Activated CD4-positive, alpha-beta T cell treated with anti-CD3 and anti-CD28 coated beads, Interleukin-2, amount 50 U/mL, for 48 hours (primary cell): ENCODE results near the gene PUM2.
A peak's percentile ranks its signal among the peaks of the same experiment; 100 is the strongest.

Experiments
- DNase-seq, 2 experiments: peaks; one replicate each; pipeline ENCODE4 v3.0.0-alpha.2; 2020

Gene PUM2

DNA sequence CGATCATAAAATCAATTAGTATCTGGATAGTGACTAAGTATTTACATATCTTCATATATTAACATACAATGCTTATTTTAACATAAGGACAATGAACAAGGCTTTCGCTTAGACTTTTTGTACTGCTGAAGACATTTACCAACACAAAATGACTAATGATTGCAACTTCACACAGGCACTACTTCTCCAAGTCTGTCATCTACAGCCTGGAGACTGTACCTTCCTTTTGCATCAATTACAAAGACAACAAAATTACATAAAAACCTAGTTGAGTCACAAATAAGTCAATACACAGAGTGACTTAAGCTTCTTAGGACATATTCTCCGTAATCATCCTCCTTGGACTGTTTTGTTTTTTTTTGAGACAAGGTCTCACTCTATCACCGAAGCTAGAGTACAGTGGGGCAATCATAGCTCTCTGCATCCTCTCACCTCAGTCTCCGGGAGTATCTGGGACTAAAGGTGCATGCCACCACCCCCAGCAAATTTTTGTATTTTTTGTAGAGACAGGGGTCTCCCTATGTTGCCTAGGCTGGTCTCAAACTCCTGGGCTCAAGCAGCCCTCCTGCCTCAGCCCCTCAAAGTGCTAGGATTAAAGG is 15.9 kb downstream of the PUM2 start:
- no peak for DNase-seq

DNA sequence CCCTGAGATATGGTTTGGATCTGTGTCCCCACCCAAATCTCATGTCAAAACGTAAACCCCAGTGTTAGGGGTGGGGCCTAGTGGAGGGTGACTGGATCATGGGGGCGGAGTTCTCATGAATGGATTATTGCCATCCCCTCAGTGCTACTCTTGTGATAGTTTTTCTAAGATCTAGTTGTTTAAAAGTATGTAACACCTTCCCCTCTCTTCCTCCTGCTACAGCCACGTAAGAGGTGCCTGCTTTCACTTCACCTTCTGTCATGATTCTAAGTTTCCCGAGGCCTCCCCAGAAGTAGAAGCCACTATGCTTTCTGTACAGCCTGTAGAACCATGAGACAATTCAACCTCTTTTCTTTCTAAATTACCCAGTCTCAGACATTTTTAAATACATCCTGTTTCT is 16.9 kb downstream of the PUM2 start:
- no peak for DNase-seq

DNA sequence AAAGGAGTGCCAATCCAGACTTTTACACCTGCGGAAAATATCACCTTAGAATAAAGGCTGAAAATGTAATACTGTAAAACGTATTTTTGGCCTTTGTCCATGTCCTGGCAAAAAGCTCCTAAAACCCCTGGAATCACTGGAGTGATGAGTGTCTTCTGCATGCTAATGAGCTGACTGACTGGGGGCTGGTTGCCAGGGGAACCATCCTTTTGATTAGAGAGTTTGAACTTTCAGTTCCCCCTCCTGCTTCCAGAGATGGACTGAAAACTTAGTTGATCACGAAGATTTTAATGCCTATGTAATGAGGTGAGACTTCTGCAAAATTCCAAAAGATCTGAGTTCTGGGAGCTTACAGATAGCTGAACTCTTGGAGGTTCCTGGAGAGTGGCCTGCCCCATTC is 20.5 kb downstream of the PUM2 start:
- no peak for DNase-seq

DNA sequence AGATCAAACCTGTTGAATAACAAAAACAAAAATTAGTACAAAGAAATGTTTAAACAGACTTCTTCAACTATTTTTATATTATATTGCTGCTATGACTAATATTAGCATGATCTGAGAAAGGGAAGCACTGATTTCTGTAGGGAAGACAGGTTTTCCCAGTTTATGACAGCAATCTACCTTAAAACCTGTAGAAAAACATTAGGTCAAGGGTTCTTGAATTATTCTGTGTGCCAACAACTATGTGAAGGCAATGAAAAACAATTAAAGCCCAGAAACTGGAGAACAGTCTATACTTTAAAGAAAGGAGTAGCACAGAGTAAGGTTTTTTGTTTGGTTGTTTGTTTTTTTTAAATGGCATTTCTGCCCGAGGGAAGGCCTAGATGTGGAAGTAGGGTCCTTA is 23.3 kb downstream of the PUM2 start:
- no peak for DNase-seq

DNA sequence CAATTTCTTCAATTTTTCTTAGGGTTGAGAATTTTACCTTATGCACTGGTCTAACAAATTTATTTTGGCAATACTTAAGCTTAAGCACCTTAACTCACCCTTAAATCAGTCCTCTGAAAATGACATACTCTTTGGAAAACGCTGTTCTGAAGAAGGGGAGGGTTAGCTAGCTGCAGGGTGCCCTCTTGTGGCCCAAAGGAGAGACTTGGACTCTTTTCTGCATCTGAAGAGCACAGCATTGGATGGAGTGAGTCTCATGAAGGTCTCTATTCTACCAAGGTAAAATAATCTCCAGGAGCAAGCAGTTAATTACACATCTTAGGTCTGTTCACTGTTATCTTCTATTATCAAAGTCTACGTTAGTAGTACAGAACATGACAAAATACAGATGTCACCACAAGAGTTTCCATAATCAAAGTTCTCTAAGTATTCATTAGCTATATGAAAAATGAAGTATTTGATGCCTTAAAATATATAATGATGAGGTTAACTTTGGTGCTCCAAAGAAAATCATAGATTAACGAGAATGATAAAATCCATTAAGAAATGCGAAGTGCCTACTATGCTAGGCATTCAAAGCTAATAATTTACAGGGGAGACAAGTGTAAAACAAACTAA is 24.4 kb downstream of the PUM2 start:
- peak; percentile 46 to 57 for DNase-seq

DNA sequence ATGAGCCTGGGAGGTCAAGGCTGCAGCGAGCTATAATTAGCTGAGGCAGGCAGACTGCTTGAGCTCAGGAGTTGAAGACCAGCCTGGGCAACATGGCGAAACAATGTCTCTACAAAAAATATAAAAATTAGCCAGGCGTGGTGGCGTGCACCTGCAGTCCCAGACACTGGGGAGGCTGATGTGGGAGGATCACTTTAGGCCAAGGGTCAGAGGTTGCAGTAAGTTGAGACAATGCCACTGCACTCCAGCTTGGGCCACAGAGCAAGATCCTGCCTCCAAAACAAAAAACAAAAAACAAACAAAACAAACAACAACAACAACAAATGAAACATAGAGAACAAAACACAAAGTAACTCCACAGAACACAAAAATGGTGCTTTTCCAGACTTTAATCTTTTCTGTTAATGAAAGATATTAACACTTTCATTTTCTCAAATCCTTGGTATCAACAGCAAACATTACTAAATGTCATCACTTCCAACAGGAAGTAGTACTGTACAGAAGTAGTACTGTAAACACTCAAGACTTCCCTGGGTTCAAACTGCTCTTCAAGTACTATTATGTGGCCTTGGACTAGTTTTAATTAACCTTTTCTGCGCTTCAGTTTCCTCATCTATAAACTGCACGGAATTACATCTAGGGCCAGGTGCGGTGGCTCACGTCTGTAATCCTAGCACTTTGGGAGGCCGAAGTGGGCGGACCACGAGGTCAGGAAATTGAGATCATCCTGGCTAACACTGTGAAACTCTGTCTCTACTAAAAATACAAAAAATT is 27.9 kb downstream of the PUM2 start:
- no peak for DNase-seq

DNA sequence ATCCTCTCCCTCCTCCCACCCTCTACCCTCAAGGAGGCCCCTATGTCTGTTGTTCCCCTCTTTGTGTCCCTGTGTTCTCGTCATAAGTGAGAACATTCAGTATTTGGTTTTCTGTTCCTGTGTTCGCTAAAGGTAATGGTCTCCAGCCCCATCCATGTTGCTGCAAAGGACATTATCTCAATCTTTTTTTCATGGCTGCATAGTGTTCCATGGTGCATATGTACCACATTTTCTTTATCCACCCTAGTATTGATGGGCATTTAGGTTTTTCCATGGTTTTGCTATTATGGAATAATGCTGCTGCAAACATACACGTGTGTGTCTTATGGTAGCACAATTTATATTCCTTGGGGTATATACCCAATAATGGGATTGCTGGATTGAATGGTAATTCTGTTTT is 33.0 kb downstream of the PUM2 start:
- no peak for DNase-seq

DNA sequence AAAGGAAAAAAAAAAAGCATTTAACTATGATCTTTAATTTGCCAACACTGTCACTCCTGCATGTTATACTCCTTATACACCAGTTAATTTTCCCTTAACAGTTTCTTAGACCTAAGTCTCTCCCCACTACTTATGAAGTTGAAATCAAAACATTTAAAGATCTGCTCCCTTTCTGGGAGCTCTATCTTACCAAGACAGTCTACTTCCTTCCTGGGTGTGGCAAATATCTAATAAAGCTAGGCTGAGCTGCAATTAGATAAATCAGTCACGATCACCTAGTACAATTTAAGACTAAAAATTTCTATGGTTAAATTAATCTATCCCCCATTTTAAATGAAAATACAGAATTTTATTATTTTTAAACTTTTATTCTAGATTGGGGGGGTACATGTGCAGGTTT is 33.4 kb downstream of the PUM2 start:
- DNase-seq = no peak

DNA sequence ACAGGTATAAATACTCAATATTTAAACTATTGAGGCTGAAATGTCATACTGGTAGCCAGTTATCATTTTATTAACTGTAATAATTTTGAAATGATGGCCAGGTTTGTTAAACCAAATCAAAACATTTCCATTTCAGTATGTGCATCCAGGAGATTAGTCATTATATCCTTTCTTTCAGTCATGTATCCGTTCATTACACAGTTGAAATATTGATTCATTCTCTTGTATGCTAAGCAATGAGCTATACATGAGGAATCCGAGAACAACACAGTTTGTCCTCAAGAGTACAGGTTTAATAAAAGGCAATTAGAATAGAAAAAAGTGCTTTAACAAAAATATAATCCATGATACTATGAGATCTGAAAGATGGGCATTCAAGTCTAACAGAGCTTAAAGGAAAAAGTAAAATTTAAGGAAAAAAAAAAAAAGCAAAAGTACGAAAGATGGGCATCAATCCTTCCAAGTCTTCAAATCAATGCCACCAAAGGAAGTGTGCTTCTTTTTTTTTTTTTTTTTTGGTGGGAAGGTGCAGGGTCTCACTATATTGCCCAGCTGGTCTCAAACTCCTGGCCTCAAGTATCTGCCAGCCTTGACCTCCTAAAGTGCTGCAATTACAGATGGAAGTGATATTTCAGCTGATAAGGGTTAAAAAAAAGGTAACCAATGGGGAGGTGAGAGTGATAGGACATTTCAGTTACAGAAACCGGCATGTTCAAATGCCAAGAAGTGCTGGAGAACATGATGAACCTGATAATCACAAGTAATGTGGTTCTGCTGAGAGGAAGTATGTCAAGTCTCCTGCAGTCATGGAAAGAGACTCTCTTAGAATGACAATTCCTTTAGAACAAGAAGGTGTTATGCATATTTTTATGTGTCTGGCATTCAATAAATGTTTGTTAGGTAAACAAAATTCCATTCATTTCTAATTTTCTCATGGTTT is 35.8 kb downstream of the PUM2 start:
- DNase-seq = no peak

DNA sequence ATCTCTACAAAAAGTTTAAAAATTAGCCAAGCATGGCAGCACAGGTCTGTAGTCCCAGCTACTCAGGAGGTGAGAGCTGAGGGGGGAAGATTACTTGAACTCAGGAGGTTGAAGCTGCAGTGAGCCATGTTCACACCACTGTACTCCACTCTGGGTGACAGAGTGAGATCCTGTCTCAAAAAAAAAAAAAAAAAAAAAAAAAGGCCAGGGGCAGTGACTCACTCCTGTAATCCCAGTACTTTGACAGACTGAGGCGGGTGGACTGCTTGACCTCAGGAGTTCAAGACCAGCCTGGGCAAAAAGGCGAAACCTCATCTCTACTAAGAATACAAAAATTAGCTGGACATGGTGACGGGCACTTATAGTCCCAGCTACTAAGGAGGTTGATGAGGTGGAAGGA is 37.0 kb downstream of the PUM2 start:
- no peak for DNase-seq

DNA sequence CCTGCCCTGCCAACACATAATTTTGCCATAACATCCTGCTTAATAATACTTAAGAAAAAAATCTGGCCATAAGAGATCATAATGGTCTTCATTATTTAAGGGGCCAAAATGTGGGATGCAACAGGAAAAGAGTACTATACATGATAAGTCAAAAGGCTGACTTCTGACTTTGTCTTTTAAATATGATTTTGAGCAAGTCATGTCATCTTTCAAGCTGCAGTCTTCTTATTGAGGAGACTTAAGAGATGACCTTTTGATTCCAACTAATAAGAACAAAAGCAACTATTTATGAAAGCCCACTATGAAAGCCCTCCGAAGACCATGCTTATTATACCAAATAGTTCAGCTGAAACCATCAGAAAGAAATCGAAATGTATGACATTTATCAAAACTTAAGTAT is 41.6 kb downstream of the PUM2 start:
- no peak for DNase-seq

DNA sequence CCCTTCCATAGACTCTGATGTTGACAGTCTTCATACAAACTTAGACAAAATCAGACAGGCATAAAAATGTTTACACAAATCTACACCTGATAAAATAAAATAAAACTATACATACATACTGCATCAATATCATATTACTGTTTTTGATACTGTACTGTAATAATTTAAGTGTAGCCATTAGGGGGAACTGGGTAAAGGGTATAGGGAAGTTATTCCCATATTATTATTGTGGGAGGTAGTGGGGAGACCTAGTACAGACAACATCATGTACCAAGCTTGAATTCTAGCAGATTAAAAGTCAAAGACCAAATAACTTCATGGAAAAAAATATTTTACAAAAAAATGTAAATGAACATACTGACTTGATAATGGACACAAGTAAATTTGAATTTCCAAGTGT is 43.3 kb downstream of the PUM2 start:
- no peak for DNase-seq

DNA sequence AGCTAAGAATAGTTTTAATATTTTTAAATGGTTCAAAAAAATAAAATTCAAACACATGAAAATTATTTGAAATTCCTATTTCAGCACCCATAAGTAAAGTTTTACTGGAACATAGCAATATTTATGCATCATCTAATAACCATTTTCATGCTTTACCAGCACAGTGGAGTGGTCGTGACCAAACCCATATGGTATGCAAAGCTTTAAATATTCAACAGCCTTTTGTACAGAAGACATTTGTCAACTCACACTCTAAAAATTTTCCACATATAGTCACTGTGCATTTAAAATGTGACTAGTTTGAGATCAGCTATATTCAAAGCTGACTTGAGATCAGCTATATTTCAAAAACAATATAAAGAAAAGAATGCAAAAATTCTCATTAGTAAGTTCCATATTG is 46.2 kb downstream of the PUM2 start:
- DNase-seq = no peak

DNA sequence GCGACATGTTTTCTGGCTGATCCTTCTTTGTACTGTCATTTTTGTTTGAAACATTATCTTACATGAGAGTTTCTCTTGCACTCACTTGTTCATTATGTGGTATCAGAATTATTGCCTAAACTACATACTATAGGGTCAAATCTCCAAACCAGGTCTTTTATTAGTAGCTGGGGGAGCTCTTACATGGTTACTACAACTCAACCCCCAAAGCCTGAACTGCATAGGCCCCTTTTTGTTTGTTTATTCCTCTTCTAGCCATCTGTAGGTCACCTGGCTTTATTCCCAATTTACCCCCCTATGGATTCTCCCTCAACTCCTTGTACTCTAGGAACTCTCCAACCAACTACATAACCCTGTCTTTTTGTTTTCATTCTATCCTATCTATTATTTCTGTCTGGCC is 46.7 kb downstream of the PUM2 start:
- no peak for DNase-seq

DNA sequence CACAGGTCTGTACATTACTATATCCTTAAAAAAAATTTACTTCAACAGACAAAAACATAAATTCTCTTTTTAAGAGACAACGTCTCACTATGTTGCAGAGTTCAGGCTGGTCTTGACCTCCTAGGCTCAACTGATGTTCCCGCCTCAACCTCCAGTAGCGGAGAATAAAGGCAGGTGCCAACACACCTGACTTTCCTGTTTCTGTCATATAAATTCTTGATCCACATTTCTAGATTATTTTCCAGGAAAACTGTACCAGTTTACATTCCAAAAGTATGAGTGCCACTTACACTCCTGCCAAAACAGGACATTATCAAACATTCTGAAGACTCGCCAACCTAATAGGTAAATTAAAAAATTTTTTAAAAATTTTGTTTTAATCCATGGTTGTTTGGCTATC is 48.6 kb downstream of the PUM2 start:
- DNase-seq = no peak

DNA sequence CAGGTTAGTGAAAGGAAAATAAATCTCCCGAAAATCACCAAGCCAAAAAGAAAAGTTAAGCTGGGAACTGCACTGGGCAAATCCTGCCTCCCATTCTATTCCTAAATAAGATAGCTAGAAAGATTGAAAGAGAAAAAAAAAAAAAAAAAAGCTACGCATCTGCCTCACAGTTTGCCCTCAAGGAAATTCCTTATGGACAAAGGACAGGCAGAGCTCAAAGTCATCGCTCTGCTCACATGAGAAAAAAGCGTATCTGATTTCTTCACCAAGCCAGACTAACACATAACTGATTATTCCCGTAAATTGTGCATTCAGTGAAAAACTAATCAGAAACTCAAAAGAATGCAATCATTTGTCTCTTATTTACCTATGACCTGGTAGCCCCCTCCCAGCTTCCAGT is 50.0 kb downstream of the PUM2 start:
- no peak for DNase-seq

DNA sequence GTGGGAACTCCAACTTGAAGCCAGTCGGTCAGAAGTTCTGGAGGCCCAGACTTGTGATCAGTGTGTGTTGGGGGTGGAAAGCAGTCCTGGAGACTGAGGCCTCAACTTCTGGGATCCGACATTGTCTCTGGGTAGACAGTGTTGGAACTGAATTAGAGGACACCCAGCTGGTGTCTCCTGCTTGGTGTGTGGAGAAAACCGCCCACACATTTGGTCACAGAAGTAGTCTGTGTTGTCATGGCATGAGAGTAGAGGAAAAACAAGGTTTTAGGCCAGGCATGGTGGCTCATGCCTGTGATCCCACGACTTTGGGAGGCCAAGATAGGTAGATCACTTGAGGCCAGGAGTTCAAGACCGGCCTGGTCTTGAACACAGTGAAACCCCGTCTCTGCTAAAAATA is 51.5 kb downstream of the PUM2 start:
- no peak for DNase-seq

DNA sequence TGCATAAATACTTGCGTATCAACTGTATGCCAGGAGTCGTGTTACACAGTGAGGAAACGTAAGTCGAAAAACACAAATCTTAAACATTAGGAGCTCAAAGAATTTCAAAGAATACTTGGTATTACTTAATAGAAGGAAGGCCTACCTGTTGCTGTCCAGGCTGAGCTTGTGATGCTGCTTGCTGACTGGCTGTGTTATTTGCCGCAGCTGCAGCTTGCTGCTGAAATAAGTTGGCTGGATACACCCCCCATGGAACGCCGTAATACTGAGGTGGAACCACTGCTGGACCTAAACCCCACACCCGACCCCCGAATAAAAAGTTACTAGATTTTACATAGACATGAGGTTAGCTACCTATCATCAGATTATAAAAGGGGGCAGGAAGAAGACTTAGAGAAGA is 56.4 kb downstream of the PUM2 start:
- no peak for DNase-seq

DNA sequence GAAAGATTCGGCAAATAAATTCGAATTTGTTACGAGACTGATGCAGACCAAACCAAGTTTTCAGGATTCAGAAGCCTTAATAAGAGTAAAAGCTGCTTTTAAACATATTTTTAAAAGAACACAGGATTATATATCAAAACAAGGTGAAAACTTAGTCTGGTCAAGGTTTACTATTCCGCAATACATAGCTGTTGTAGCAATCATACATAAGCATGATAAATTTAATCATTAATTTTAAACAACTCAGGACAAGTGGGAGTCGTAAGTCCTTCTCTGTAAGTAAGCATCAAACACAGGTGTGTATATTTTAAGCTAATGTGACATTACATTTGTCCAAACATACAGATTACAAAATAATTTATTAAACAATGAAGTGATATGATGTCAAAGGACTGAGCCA is 57.7 kb downstream of the PUM2 start:
- DNase-seq = no peak

DNA sequence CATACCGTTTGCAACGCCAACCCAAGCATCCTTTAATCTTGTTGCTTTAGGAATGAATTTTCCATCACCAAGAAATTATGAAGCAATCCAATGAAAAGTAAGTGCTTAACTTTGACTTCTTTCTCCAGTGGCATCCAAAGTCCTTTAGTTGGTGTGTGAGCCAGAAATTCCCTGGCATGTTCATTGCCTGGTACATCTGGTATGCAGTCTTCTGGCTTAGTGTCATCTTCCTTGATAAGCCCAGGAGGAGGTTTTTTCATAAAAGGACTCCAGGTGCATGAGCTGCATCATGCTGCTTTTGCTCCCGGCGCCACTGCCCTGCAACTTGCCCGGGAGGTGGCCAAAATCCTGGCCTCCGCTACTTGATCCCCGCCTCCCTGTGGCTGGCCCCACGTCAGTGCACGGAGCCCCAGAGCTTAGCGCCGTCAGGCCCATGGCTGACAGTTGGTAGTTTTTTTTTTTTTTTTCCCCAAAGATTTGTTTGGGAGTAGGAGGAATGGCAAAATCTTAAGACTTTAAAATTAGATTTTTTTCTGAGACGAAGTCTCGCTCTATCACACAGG is 58.7 kb downstream of the PUM2 start:
- no peak for DNase-seq

DNA sequence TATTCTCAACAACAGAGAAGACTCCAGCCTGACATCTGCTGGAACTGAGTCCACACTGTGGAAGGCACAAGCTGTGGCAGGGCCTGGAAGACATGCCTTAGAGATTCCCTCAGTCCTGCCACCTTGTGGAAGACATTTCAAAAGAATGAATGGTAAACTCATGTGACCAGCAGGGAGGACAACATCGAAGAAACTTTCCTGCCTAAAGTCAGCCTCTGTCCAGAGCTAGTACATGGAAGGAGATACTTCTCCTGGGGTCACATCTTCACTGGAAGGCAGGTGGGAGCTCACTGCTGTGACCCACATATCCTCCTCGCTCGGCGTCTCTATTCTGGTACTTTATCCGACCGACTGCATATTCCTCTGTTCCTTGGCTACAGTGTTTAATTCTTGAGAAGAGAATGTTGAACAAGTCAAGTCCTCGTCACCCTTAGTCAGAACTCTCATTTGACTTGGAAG is 59.5 kb downstream of the PUM2 start:
- no peak for DNase-seq

DNA sequence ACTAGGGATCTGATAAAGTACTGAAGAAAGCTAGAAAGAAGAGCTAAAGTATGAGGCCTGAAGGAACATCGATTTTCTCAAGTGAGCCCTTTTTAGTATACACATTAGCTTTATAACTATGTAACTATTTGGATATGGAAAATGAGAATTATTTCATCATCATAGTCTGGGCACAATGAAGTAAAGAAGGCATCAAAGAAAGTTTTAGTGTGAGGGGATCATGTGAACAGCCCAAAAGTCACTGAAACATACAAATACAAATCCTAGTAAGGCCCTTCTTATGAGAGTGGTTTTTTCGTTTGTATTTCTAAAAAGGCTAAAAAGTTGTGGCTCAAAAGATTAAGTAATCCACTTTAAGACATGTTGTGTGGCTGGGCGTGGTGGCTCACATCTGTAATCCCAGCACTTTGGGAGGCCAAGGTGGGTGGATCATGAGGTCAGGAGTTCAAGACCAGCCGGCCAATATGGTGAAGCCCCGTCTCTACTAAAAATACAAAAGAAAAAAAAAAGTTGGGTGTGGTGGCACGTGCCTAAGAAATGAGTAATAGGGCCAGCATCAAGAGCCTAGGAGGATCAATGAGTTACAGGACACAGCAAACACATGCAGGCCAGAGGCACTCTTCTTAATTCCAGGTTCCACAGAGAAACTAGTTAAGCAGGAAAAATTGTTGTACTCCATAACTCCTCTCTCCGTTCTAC is 61.9 kb downstream of the PUM2 start:
- no peak for DNase-seq
